Measurements from ENCODE around the gene TMPRSS6.

DNA sequence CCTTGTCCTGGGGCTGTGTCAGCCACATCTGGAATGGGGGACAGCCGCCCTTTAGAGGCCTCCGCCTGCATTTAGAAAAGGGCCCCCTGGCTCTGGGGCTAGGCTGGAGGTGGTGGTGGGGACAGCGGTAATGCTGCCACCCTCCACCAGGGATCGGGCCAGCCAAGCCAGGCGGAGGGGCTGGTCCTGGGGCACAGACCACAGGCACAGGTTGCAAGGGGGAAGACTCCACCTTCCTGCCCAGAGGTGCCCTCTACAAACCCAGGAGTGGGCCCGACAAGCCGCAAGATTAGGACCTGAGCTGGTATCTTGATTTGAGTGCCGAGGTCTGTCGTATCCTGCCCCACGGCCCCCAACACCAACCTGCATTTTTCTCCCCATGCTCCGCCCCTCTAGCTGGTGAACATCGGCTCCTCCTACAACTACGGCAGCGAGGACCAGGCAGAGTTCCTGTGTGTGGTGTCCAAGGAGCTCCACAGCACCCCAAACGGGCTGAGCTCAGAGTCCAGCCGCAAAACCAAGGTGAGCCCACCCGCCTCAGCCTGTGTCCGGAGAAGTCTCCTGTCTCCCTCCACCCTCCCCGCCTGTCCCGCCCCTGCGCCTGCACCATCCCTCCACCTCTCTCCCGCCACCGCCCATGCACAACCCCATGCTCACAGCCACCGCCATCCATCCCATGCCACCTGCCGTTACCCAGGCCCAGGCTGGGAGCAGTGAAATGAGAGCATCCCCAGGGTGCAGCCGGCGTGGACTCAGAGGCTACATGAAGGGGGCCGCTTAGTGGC is 50.4 kb downstream of the TMPRSS6 start:
- TF ChIP-seq POLR2A (IDR thresholded peaks at IDR 0.05; ENCODE audit: low read depth, low read length) = no peak
- no peak for TF ChIP-seq POLR2AphosphoS5 (IDR thresholded peaks at IDR 0.05; ENCODE audit: low read depth, low read length)
- no peak for TF ChIP-seq TAF1 (IDR thresholded peaks at IDR 0.05; ENCODE audit: low read depth, low read length)
